BJ (cell line): ENCODE measurements around the gene GALR2. TPM values are rescaled to one million over a fixed set of nuclear protein-coding genes. Genes with fewer than 3 reads are reported as not detected.
A peak's percentile ranks its signal among the peaks of the same experiment; 100 is the strongest.

Experiments used
- CTCF ChIA-PET: fragments of 350-600 bp; formaldehyde crosslinking; extraction: SDS; loops from one replicate; lab custom pipeline; 2021; ENCODE audit warnings: antibody characterized with exemption, inconsistent platforms; lab: Yijun Ruan, JAX
- POLR2A ChIA-PET: fragments of 300-600 bp; sonication (Branson Sonifier 250); formaldehyde crosslinking; extraction: SDS; loops from one replicate; lab custom pipeline; 2021; ENCODE audit warnings: antibody characterized with exemption; lab: Charles Lee
- DNase-seq: peaks from one replicate; pipeline ENCODE4 v3.0.0-alpha.2; 2011; ENCODE audit warnings: low read depth
- H3K27me3 ChIP-seq: 2 replicates; pipeline ENCODE4 v1.6.0; 2011; ENCODE audit warnings: low read length; ENCODE audit not compliant: control insufficient read depth, insufficient read depth
- H3K36me3 ChIP-seq: 2 replicates; pipeline ENCODE4 v1.5.1; 2011; ENCODE audit warnings: low read length; ENCODE audit not compliant: control insufficient read depth, insufficient read depth
- H3K4me3 ChIP-seq: 2 replicates; pipeline ENCODE4 v1.5.1; 2011; ENCODE audit warnings: low read depth, mild to moderate bottlenecking, control low read depth, low read length
- CTCF ChIP-seq: IDR thresholded peaks from 2 replicates; pipeline ENCODE4 v1.5.1; 2011; ENCODE audit warnings: low read depth, mild to moderate bottlenecking, control low read depth, inconsistent platforms, low read length, moderate library complexity; ENCODE audit not compliant: insufficient read depth
- polyA plus RNA-seq: library from polyadenylated mRNA; depleted of rRNA; stranded (reverse); fragments of >200 nt; gene quantifications from 2 replicates; pipeline ENCODE4 v1.2.3, GENCODE V29; 2011

Gene GALR2
- polyA plus RNA-seq, 1 experiment = not detected

DNA sequence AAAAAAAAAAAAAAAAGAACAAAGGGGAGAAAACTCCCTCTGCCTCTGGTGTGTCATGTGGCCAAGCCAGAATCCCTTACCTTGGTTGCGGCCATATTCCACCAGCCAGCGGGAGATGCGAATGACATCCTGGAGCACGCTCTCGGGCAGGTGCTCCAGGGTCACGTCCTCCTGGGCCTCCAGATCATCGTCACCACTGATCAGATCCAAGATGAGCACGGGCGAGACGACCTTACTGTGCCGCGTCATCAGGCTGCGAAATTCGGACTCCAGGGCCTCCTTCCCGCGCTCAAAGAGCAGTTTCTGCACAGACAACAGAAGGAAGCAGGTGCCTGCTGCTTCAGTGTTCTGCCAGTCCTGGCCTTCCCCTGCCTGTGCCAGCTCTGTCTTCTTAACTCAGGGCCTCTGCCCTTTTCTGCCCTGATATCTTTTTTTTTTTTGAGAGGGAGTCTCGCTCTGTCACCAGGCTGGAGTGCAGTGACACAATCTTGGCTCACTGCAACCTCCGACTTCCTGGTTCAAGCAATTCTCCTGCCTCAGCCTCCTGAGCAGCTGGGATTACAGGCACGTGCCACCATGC is 23.2 kb downstream of the GALR2 start:
- no peak for DNase-seq
- Histone ChIP-seq H3K27me3 (no peaks in the 10 kb centered on the region), H3K36me3 (peaks cover 38% of the 10 kb centered on the region), H3K4me3 (no peak overlapping the region)
- TF ChIP-seq CTCF = no peak
- ChIA-PET POLR2A (no interaction called here), CTCF (no interaction called here)

- H3K4me3 ChIP-seq = peak overlapping the region; percentile 98
- ChIA-PET POLR2A (interaction anchor here (0.6 kb wide), 1 partner anchor 295 kb away, joined by 3 read pairs; no protein-coding TSS in a partner anchor), CTCF (interaction anchor here (0.6 to 3.6 kb wide), 5 partner anchors 9 to 177 kb away, joined by 3 to 15 read pairs (median 3); partner anchors contain the start of gene ZACN)
- no peak for TF ChIP-seq CTCF
- no peaks in the 10 kb centered on the region for H3K27me3 ChIP-seq
- H3K36me3 ChIP-seq = peaks cover 14% of the 10 kb centered on the region
- DNase-seq = no peak
Observed at GRCh38 chr17:76102944-76103273, 28.3 kb downstream of the GALR2 start.

GRCh38 chr17:76103274-76104139 is 28.9 kb downstream of the GALR2 start, which contains the start of gene EXOC7:
EXOC7 (minus strand) TSS chr17:76103787; CDS start chr17:76103692, 95 bp downstream.
- CTCF ChIA-PET = interaction anchor here (0.6 to 3.6 kb wide), 12 partner anchors 10 to 200 kb away, joined by 3 to 15 read pairs (median 3); partner anchors contain the start of gene ZACN
- Histone ChIP-seq H3K4me3 (peak within 1 kb of the TSS; percentile 98), H3K27me3 (no peaks in the 10 kb centered on the region), H3K36me3 (peaks cover 13% of the 10 kb centered on the region)
- TF ChIP-seq CTCF = peak; percentile 24; the same call in 1 of the 2 replicates
- DNase-seq = peak; percentile 39
- POLR2A ChIA-PET = no interaction called here

DNA sequence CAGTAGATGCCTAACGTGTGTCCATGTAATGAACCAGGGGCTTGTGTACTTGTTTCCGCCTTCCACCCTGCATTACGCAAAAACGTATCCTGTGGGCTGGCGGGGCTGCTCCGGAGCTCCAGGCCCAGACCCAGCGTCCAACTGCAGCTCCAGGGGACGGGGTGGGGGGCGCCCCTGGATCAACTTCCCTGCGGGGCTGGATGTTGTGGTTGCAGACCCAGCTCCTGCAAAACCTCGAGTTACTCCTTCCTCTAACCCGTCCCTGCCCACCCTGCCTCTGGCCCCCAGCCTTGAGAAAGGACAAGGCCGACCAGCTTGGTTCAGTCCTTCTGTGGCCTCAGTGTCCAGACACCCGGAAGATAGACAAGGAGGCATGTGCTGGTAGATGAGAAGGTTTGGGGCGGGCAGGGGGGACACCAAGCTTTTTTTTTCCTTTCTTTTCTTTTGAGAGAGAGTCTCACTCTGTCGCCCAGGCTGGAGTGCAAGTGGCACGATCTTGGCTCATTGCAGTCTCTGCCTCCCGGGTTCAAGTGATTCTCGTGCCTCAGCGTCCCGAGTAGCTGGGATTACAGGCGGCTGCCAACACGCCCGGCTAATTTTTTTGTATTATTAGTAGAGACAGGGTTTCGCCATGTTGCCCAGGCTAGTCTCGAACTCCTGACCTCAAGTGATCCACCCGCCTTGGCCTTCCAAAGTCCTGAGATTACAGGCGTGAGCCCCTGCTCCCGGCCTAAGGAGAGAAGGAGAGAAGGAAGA is 29.7 kb downstream of the GALR2 start:
- ChIA-PET CTCF (interaction anchor here (0.9 to 3.6 kb wide), 9 partner anchors 11 to 200 kb away, joined by 3 to 15 read pairs (median 4); no protein-coding TSS in a partner anchor), POLR2A (interaction anchor here (0.7 kb wide), 1 partner anchor 54 kb away, joined by 3 read pairs; no protein-coding TSS in a partner anchor)
- peaks cover 13% of the 10 kb centered on the region for H3K36me3 ChIP-seq
- no peak for TF ChIP-seq CTCF
- DNase-seq = no peak
- peak overlapping the region; percentile 98 for H3K4me3 ChIP-seq
- no peaks in the 10 kb centered on the region for H3K27me3 ChIP-seq

DNA sequence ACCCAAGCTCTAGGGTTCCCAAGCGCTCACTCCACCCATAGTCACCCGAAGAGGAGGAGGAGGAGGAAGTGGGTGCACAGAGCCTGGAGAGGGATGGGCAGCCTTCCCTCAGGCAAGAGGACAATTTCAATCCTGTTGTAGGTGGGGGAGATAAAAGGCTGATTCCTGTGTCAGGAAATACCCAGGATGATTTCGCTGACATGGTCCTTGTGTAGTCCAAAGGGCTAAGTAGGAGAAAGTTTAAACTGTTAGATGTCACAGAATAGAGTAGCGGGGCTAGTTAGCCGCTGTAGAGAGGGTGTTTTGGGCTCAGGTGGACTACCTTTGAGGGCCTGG is 30.3 kb downstream of the GALR2 start:
- ChIA-PET POLR2A (interaction anchor here (0.7 kb wide), 1 partner anchor 53 kb away, joined by 3 read pairs; no protein-coding TSS in a partner anchor), CTCF (interaction anchor here (1.0 to 3.6 kb wide), 5 partner anchors 19 to 175 kb away, joined by 3 to 15 read pairs (median 3); no protein-coding TSS in a partner anchor)
- Histone ChIP-seq H3K4me3 (no peak overlapping the region), H3K27me3 (no peaks in the 10 kb centered on the region), H3K36me3 (peaks cover 10% of the 10 kb centered on the region)
- no peak for DNase-seq
- no peak for TF ChIP-seq CTCF
